Mesenchymal stem cell (in vitro differentiated cells and primary cell): ENCODE measurements around the gene DFFB.

Experiments
- DNase-seq: peaks from one replicate; pipeline ENCODE4 v3.0.0-alpha.2; 2013
- H2AFZ ChIP-seq: one replicate; pipeline ENCODE4 v1.6.1; 2013; ENCODE audit warnings: low read depth, mild to moderate bottlenecking, control low read depth, inconsistent platforms, low read length, moderate library complexity
- H2AK5ac ChIP-seq: 2 replicates; pipeline ENCODE4 v1.6.1; 2013; ENCODE audit warnings: low read length, moderate library complexity, mild to moderate bottlenecking, inconsistent platforms; ENCODE audit not compliant: severe bottlenecking
- H2BK120ac ChIP-seq: one replicate; pipeline ENCODE4 v1.6.1; 2013; ENCODE audit warnings: low read depth, mild to moderate bottlenecking, inconsistent platforms, low read length, moderate library complexity
- H2BK12ac ChIP-seq, 2 experiments: one replicate each; pipeline ENCODE4 v1.6.1; 2013; ENCODE audit warnings: inconsistent platforms in 2 of 2, low read length in 2 of 2, mild to moderate bottlenecking in 2 of 2, moderate library complexity in 2 of 2, control low read depth in 1 of 2
- H2BK15ac ChIP-seq: one replicate; pipeline ENCODE4 v1.6.1; 2013; ENCODE audit warnings: mild to moderate bottlenecking, low read depth, inconsistent platforms; ENCODE audit not compliant: poor library complexity, severe bottlenecking
- H2BK5ac ChIP-seq: 2 replicates; pipeline ENCODE4 v1.6.1; 2013; ENCODE audit warnings: low read depth, mild to moderate bottlenecking, low read length, control low read depth, inconsistent platforms; ENCODE audit not compliant: poor library complexity, severe bottlenecking
- H3K14ac ChIP-seq, 2 experiments: one replicate each; pipeline ENCODE4 v1.6.1; 2013; ENCODE audit warnings: inconsistent platforms in 2 of 2, low read length in 2 of 2, control low read depth in 1 of 2, mild to moderate bottlenecking in 1 of 2, moderate library complexity in 1 of 2
- H3K18ac ChIP-seq, 2 experiments: one replicate each; pipeline ENCODE4 v1.6.1; 2013; ENCODE audit warnings: inconsistent platforms in 2 of 2, low read length in 2 of 2, control low read depth in 1 of 2, low read depth in 1 of 2, mild to moderate bottlenecking in 1 of 2
- H3K23ac ChIP-seq, 2 experiments: one replicate each; pipeline ENCODE4 v1.6.1; 2013; ENCODE audit warnings: inconsistent platforms in 2 of 2, low read length in 2 of 2, mild to moderate bottlenecking in 2 of 2, moderate library complexity in 2 of 2, control low read depth in 1 of 2
- H3K27ac ChIP-seq: 2 replicates; pipeline ENCODE4 v1.5.1; 2013; ENCODE audit warnings: mild to moderate bottlenecking, moderate library complexity, low read length, control low read depth, inconsistent platforms; ENCODE audit not compliant: poor library complexity, severe bottlenecking
- H3K27me3 ChIP-seq, 2 experiments: 2 replicates each; pipeline versions ENCODE4 v1.6.1 to v1.7.0; 2013; ENCODE audit warnings: low read length in 2 of 2, mild to moderate bottlenecking in 2 of 2, moderate library complexity in 2 of 2, control low read depth in 1 of 2, inconsistent platforms in 1 of 2; ENCODE audit not compliant: control insufficient read depth in 1 of 2, insufficient read depth in 1 of 2
- H3K36me3 ChIP-seq, 2 experiments: 2 replicates each; pipeline versions ENCODE4 v1.6.1 to v1.7.0; 2013; ENCODE audit warnings: low read length in 2 of 2, control low read depth in 1 of 2, inconsistent platforms in 1 of 2, low read depth in 1 of 2, mild to moderate bottlenecking in 1 of 2; ENCODE audit not compliant: insufficient read depth in 2 of 2, control insufficient read depth in 1 of 2
- H3K4ac ChIP-seq, 2 experiments: one replicate each; pipeline ENCODE4 v1.6.1; 2013; ENCODE audit warnings: inconsistent platforms in 2 of 2, low read length in 2 of 2, mild to moderate bottlenecking in 2 of 2, moderate library complexity in 2 of 2, control low read depth in 1 of 2, low read depth in 1 of 2
- H3K4me1 ChIP-seq: 2 replicates; pipeline ENCODE4 v1.6.1; 2013; ENCODE audit warnings: low read depth, low read length, control low read depth; ENCODE audit not compliant: control insufficient read depth, insufficient read depth
- H3K4me2 ChIP-seq: 2 replicates; pipeline ENCODE4 v1.6.1; 2013; ENCODE audit warnings: low read length, mild to moderate bottlenecking, inconsistent platforms; ENCODE audit not compliant: poor library complexity, severe bottlenecking
- H3K4me3 ChIP-seq, 2 experiments: 2 replicates each; pipeline versions ENCODE4 v1.5.1 to v1.7.0; 2013; ENCODE audit warnings: low read length in 2 of 2, mild to moderate bottlenecking in 2 of 2, control low read depth in 1 of 2, low read depth in 1 of 2; ENCODE audit not compliant: insufficient read depth in 1 of 2
- H3K79me1 ChIP-seq: replicated peaks from 2 replicates; pipeline ENCODE4 v1.6.1; 2013; ENCODE audit warnings: mild to moderate bottlenecking, control low read depth, low read length, inconsistent platforms; ENCODE audit not compliant: poor library complexity, severe bottlenecking
- H3K9ac ChIP-seq: 2 replicates; pipeline ENCODE4 v1.7.0; 2013; ENCODE audit warnings: mild to moderate bottlenecking, low read length, moderate library complexity
- H3K9me3 ChIP-seq: 2 replicates; pipeline ENCODE4 v1.7.0; 2013; ENCODE audit warnings: mild to moderate bottlenecking, low read length; ENCODE audit not compliant: control insufficient read depth
- H4K8ac ChIP-seq: one replicate; pipeline ENCODE4 v1.6.1; 2013; ENCODE audit warnings: inconsistent platforms, mild to moderate bottlenecking, low read length, moderate library complexity
- H4K91ac ChIP-seq: one replicate; pipeline ENCODE4 v1.6.1; 2013; ENCODE audit warnings: mild to moderate bottlenecking, low read length, inconsistent platforms
- WGBS: methylation state at CpG from one replicate; pipeline ENCODE4 v1.1.7; 2013; ENCODE audit warnings: mixed read lengths; 5-methylcytosine and 5-hydroxymethylcytosine counted together

The DFFB gene

GRCh38 chr1:3889936-3890335, 32.7 kb downstream of the DFFB start:
- Histone ChIP-seq H3K79me1 (peaks cover 23% of the 10 kb centered on the region), H3K18ac (no peak overlapping the region)
- 98% methylated on average over 14 of the region's 14 CpGs for WGBS

GRCh38 chr1:3890389-3891328, 33.4 kb downstream of the DFFB start:
- Histone ChIP-seq H3K27me3 (no peaks in the 10 kb centered on the region), H2BK5ac (no peak overlapping the region), H2BK15ac (no peak overlapping the region), H2BK120ac (no peak overlapping the region), H3K36me3 (peaks cover 58 to 61% of the 10 kb centered on the region in 2 experiments), H4K8ac (no peak overlapping the region), H3K4me1 (peaks cover 11% of the 10 kb centered on the region), H2AFZ (no peak overlapping the region), H3K14ac (no peak overlapping the region), H3K9ac (no peak overlapping the region), H3K79me1 (peaks cover 23% of the 10 kb centered on the region), H3K27ac (no peak overlapping the region), H3K4ac (no peak overlapping the region), H3K4me2 (no peak overlapping the region), H2AK5ac (no peak overlapping the region), H4K91ac (no peak overlapping the region), H3K23ac (no peak overlapping the region), H3K9me3 (no peaks in the 10 kb centered on the region), H3K4me3 (peak overlapping the region in 1 of 2 experiments; percentile 24), H2BK12ac (no peak overlapping the region), H3K18ac (no peak overlapping the region)
- 97% methylated on average over 23 of the region's 26 CpGs for WGBS
- no peak for DNase-seq

More at GRCh38 chr1:3889936-3890335, 32.7 kb downstream of the DFFB start:
- H3K9me3 ChIP-seq: no peaks in the 10 kb centered on the region
- H3K14ac ChIP-seq: no peak overlapping the region
- no peak for DNase-seq
- H2BK5ac ChIP-seq: no peak overlapping the region
- H4K8ac ChIP-seq: no peak overlapping the region
- H4K91ac ChIP-seq: no peak overlapping the region
- no peak overlapping the region for H2BK15ac ChIP-seq
- H3K27me3 ChIP-seq: no peaks in the 10 kb centered on the region
- peaks cover 56 to 61% of the 10 kb centered on the region in 2 experiments for H3K36me3 ChIP-seq
- H3K4me2 ChIP-seq: no peak overlapping the region
- no peak overlapping the region for H2BK120ac ChIP-seq
- no peak overlapping the region for H3K9ac ChIP-seq
- no peak overlapping the region for H3K4me3 ChIP-seq
- H2BK12ac ChIP-seq: no peak overlapping the region
- H3K4ac ChIP-seq: no peak overlapping the region
- H3K27ac ChIP-seq: no peak overlapping the region
- no peak overlapping the region for H2AFZ ChIP-seq
- H3K4me1 ChIP-seq: peaks cover 7% of the 10 kb centered on the region
- no peak overlapping the region for H2AK5ac ChIP-seq
- no peak overlapping the region for H3K23ac ChIP-seq

GRCh38 chr1:3891329-3891865, 34.1 kb downstream of the DFFB start:
- Histone ChIP-seq H3K9me3 (no peaks in the 10 kb centered on the region), H4K8ac (no peak overlapping the region), H3K23ac (no peak overlapping the region), H3K4me1 (peaks cover 16% of the 10 kb centered on the region), H3K27ac (no peak overlapping the region), H3K79me1 (peaks cover 25% of the 10 kb centered on the region), H2BK15ac (no peak overlapping the region), H4K91ac (no peak overlapping the region), H3K4me3 (no peak overlapping the region), H3K36me3 (peaks cover 51 to 56% of the 10 kb centered on the region in 2 experiments), H3K14ac (no peak overlapping the region), H3K4me2 (no peak overlapping the region), H2BK5ac (no peak overlapping the region), H2BK120ac (no peak overlapping the region), H3K9ac (no peak overlapping the region), H3K4ac (no peak overlapping the region), H2BK12ac (no peak overlapping the region), H2AK5ac (no peak overlapping the region), H3K18ac (no peak overlapping the region), H3K27me3 (no peaks in the 10 kb centered on the region), H2AFZ (no peak overlapping the region)
- DNase-seq: no peak
- 97% methylated on average over 16 of the region's 17 CpGs for WGBS

- no peak overlapping the region for H4K91ac ChIP-seq
- H2BK120ac ChIP-seq: no peak overlapping the region
- no peak overlapping the region for H3K14ac ChIP-seq
- H3K23ac ChIP-seq: no peak overlapping the region
- H2BK15ac ChIP-seq: no peak overlapping the region
- H2BK5ac ChIP-seq: no peak overlapping the region
- no peak for DNase-seq
- no peak overlapping the region for H3K18ac ChIP-seq
- peaks cover 17% of the 10 kb centered on the region for H3K4me1 ChIP-seq
- no peak overlapping the region for H3K4me3 ChIP-seq
- no peak overlapping the region for H2AK5ac ChIP-seq
- H3K4me2 ChIP-seq: no peak overlapping the region
- H3K36me3 ChIP-seq: peaks cover 39 to 48% of the 10 kb centered on the region in 2 experiments
- H2AFZ ChIP-seq: no peak overlapping the region
- H3K9me3 ChIP-seq: no peaks in the 10 kb centered on the region
- no peak overlapping the region for H3K9ac ChIP-seq
- H2BK12ac ChIP-seq: no peak overlapping the region
- H3K4ac ChIP-seq: no peak overlapping the region
- H3K27ac ChIP-seq: no peak overlapping the region
- no peak overlapping the region for H4K8ac ChIP-seq
- peaks cover 28% of the 10 kb centered on the region for H3K79me1 ChIP-seq
- WGBS: 93% methylated on average over 12 of the region's 14 CpGs
- H3K27me3 ChIP-seq: no peaks in the 10 kb centered on the region
These were observed 35.5 kb downstream of the DFFB start for GRCh38 chr1:3892748-3893147.
